Lower leg skin (tissue), 3 donors: Measurements from ENCODE around the gene IFNA8.

Experiments used
- CTCF ChIP-seq, 3 donors: fragments of 450-650 bp; IDR thresholded peaks; one replicate each; pipeline ENCODE4 v1.5.1; 2016; ENCODE audit warnings: antibody characterized with exemption in 3 of 3, mild to moderate bottlenecking in 3 of 3, moderate library complexity in 2 of 3
- POLR2A ChIP-seq, 2 donors: fragments of 450-650 bp; IDR thresholded peaks; one replicate each; pipeline ENCODE4 v1.6.1; 2016 to 2017; ENCODE audit warnings: antibody characterized with exemption in 2 of 2, mild to moderate bottlenecking in 1 of 2, moderate library complexity in 1 of 2

GRCh38 chr9:21408817-21409216, at the start of gene IFNA8:
- no peak for TF ChIP-seq CTCF (IDR thresholded peaks at IDR 0.05)
- no peak for TF ChIP-seq POLR2A (IDR thresholded peaks at IDR 0.05)
